ENCODE data around the gene ZNF485.
A peak's percentile ranks its signal among the peaks of the same experiment; 100 is the strongest.

- TF ChIP-seq EZH2phosphoT487 (IDR thresholded peaks at IDR 0.05; ENCODE audit: low read depth, severe bottlenecking, unreplicated experiment): no peak
- TF ChIP-seq CTCF (IDR thresholded peaks at IDR 0.05; ENCODE audit: poor library complexity): peak; percentile 54
- no peak for TF ChIP-seq EZH2 (IDR thresholded peaks at IDR 0.05; ENCODE audit: borderline replicate concordance)
Observed at GRCh38 chr10:43667317-43667731, 61.1 kb downstream of the ZNF485 start.
